ENCODE data around the gene B4GALT3. TPM values are rescaled to one million over a fixed set of nuclear protein-coding genes. Genes with fewer than 3 reads are reported as not detected.
"Not testable (repeated sequence)": the region's sequence is repeated elsewhere in the genome, so short reads cannot be mapped to it uniquely, and the experiment has no call there.

B4GALT3 gene
- total and polyA plus RNA-seq, 2 of the 8 experiments (the other 6 are each of a cell fraction or from before 2014, with no cell fraction given), result 42.3 to 43.0 TPM

- TF ChIP-seq HDAC6 (IDR thresholded peaks at IDR 0.05; ENCODE audit: low read depth, low read length), result no peak
- TF ChIP-seq, protein P1, sequence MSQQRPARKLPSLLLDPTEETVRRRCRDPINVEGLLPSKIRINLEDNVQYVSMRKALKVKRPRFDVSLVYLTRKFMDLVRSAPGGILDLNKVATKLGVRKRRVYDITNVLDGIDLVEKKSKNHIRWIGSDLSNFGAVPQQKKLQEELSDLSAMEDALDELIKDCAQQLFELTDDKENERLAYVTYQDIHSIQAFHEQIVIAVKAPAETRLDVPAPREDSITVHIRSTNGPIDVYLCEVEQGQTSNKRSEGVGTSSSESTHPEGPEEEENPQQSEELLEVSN (IDR thresholded peaks at IDR 0.05), result no peak
Observed at GRCh38 chr1:161225178-161225533, 47.8 kb upstream of the B4GALT3 start (continued).

GRCh38 chr1:161224695-161225087 is 47.4 kb upstream of the B4GALT3 start:
- not testable (repeated sequence) for H3K79me2 ChIP-seq (ENCODE audit: control insufficient read depth in 1 of 2, insufficient read depth in 2 of 2, low read length in 2 of 2); H3K23me2 ChIP-seq (ENCODE audit: low read depth, low read length); H3K4me3 ChIP-seq (ENCODE audit: extremely low read depth in 1 of 4, insufficient read depth in 2 of 4, low read depth in 3 of 4, low read length in 4 of 4); H2AFZ ChIP-seq (ENCODE audit: low read length); H2BK12ac ChIP-seq (ENCODE audit: low read depth, low read length); H3K4me1 ChIP-seq (replicated peaks in 1 of 4; ENCODE audit: control insufficient read depth in 3 of 4, insufficient read depth in 4 of 4, low read length in 3 of 4); H3K18ac ChIP-seq (ENCODE audit: extremely low read depth, low read length); H2BK5ac ChIP-seq (ENCODE audit: low read depth, low read length); H4K20me1 ChIP-seq (replicated peaks in 1 of 2; ENCODE audit: control insufficient read depth in 1 of 2, insufficient read depth in 2 of 2, low read length in 2 of 2); H3K27me3 ChIP-seq (replicated peaks in 1 of 4; ENCODE audit: control insufficient read depth in 3 of 4, extremely low read depth in 1 of 4, insufficient read depth in 3 of 4, low read length in 3 of 4); H3K9ac ChIP-seq (replicated peaks in 1 of 4; ENCODE audit: extremely low read depth in 1 of 4, low read depth in 3 of 4, low read length in 3 of 4); DNase-seq (ENCODE audit: low read depth in 1 of 2, low spot score in 2 of 2); H2AK5ac ChIP-seq (ENCODE audit: low read depth, low read length); H3K27ac ChIP-seq (ENCODE audit: low read depth, low read length); H4K5ac ChIP-seq (ENCODE audit: insufficient read length, low read depth, low read length); H3K23ac ChIP-seq (ENCODE audit: insufficient read length); H3K56ac ChIP-seq (replicated peaks; ENCODE audit: insufficient read length, low read depth, low read length); H3K4ac ChIP-seq (replicated peaks; ENCODE audit: insufficient read length, low read depth, low read length); H3K79me1 ChIP-seq (ENCODE audit: low read depth, low read length); H3K9me3 ChIP-seq (ENCODE audit: insufficient read depth in 2 of 2, low read depth in 1 of 2, low read length in 1 of 2); H2BK120ac ChIP-seq (replicated peaks; ENCODE audit: low read depth, low read length); H3K14ac ChIP-seq (ENCODE audit: insufficient read length); H4K8ac ChIP-seq (ENCODE audit: extremely low read depth, insufficient read depth, low read length); H2BK20ac ChIP-seq (ENCODE audit: low read length); H3K4me2 ChIP-seq (ENCODE audit: insufficient read depth in 1 of 2, low read depth in 2 of 2, low read length in 2 of 2); FAIRE-seq; H2BK15ac ChIP-seq (ENCODE audit: low read length); H4K91ac ChIP-seq (replicated peaks; ENCODE audit: insufficient read length, low read length); H3K36me3 ChIP-seq (ENCODE audit: control insufficient read depth in 2 of 4, insufficient read depth in 4 of 4, low read length in 3 of 4)
- ChIA-PET POLR2A (ENCODE audit: partially characterized antibody) (interaction anchor here (1.1 to 9.9 kb wide), 5 partner anchors 23 to 90 kb away, joined by 3 to 82 read pairs (median 4); partner anchors contain the start of genes ADAMTS4 and NDUFS2), CTCF (ENCODE audit: partially characterized antibody) (interaction anchor here (1.4 to 23.7 kb wide), 13 partner anchors 8 to 158 kb away, joined by 4 to 427 read pairs (median 67); partner anchors contain the start of genes ADAMTS4, FCER1G, NDUFS2 and PCP4L1)
- WGBS, 2 experiments (ENCODE audit: extremely low coverage in 1 of 2, insufficient coverage in 1 of 2, insufficient read length in 1 of 2, insufficient replicate concordance in 2 of 2, low coverage in 1 of 2, low lambda C conversion rate in 2 of 2, missing lambda C conversion rate in 1 of 2), result 92% methylated on average over 13 of the region's 13 CpGs; no CpG with 5 or more reads in 1 of the 2 experiments

All from H1 (cell line).